Spleen (tissue), 11 donors: Measurements from ENCODE around the gene CPT1B. TPM values are rescaled to one million over a fixed set of nuclear protein-coding genes. Genes with fewer than 3 reads are reported as not detected.
A peak's percentile ranks its signal among the peaks of the same experiment; 100 is the strongest.

Experiments
- DNase-seq: peaks from one replicate; pipeline ENCODE4 v3.0.0-alpha.2; 2020
- H3K27ac ChIP-seq, 8 donors: fragments of 200-600 bp; sonication (generic) in 7 of 8; 1 replicate in 4 of 8; 2 replicates in 4 of 8; pipeline versions ENCODE4 v1.5.0 to v1.8.0; 2016 to 2021; ENCODE audit warnings: inconsistent platforms in 4 of 8, mild to moderate bottlenecking in 4 of 8, moderate library complexity in 1 of 8
- H3K27me3 ChIP-seq, 7 donors: fragments of 200-600 bp; sonication (generic) in 6 of 7; replicated peaks in 1 of 7; 1 replicate in 4 of 7; 2 replicates in 3 of 7; pipeline versions ENCODE4 v1.5.0 to v1.8.0; 2016 to 2021; ENCODE audit warnings: inconsistent platforms in 3 of 7, mild to moderate bottlenecking in 1 of 7
- H3K36me3 ChIP-seq, 6 donors: fragments of 200-600 bp; sonication (generic) in 5 of 6; 1 replicate in 4 of 6; 2 replicates in 2 of 6; pipeline versions ENCODE4 v1.5.0 to v1.8.0; 2016 to 2021; ENCODE audit warnings: inconsistent platforms in 2 of 6
- H3K4me1 ChIP-seq, 6 donors: fragments of 200-600 bp; sonication (generic) in 5 of 6; 1 replicate in 3 of 6; 2 replicates in 3 of 6; pipeline versions ENCODE4 v1.5.0 to v1.8.0; 2016 to 2021; ENCODE audit warnings: inconsistent platforms in 3 of 6
- H3K4me3 ChIP-seq, 8 donors: fragments of 200-600 bp; sonication (generic) in 7 of 8; 1 replicate in 4 of 8; 2 replicates in 4 of 8; pipeline versions ENCODE4 v1.5.0 to v1.8.0; 2016 to 2021; ENCODE audit warnings: inconsistent platforms in 4 of 8, mild to moderate bottlenecking in 4 of 8, moderate library complexity in 2 of 8
- H3K9me3 ChIP-seq, 8 donors: fragments of 200-600 bp; sonication (generic) in 7 of 8; 1 replicate in 4 of 8; 2 replicates in 4 of 8; pipeline versions ENCODE4 v1.5.0 to v1.8.0; 2016 to 2021; ENCODE audit warnings: inconsistent platforms in 4 of 8
- POLR2A ChIP-seq, 3 donors: fragments of 450-650 bp; IDR thresholded peaks; one replicate each; pipeline ENCODE4 v1.5.1; 2017; ENCODE audit warnings: antibody characterized with exemption in 3 of 3, mild to moderate bottlenecking in 1 of 3
- POLR2AphosphoS5 ChIP-seq, 3 donors: sonication (generic); formaldehyde crosslinking; IDR thresholded peaks; one replicate each; pipeline ENCODE4 v1.5.1; 2017; ENCODE audit warnings: antibody characterized with exemption in 3 of 3
- whole genome bisulfite sequencing, 5 donors: extraction: QIAGEN DNeasy Blood & Tissue Kit in 3 of 5; methylation state at CpG; one replicate each; pipeline versions ENCODE4 v1.1.5 to v1.1.7; 2013 to 2018; 5-methylcytosine and 5-hydroxymethylcytosine counted together
- intact Hi-C: fragments of 100-400 bp; cut with DNase I; formaldehyde crosslinking; loops from one replicate; pipeline ENCODE4 v1.15.0; 2023; ENCODE audit warnings: low total_unique reads
- polyA plus RNA-seq, 3 donors: library from polyadenylated mRNA; stranded (reverse); fragments of 200-250 nt; gene quantifications; one replicate each; pipeline ENCODE4 v1.2.1, GENCODE V29; 2013
- total RNA-seq, 7 donors: library from RNA; depleted of rRNA in 3 of 7; stranded (reverse); fragments of >200 nt in 3 of 7; fragmentation: NEBNext Ultra II Directional in 4 of 7; extraction: Animal tissue kit (Norgen Biotek cat#: 25700) in 4 of 7; gene quantifications; one replicate each; pipeline versions ENCODE4 v1.1.0 to v1.2.1, GENCODE V29; 2016 to 2021
- TF ChIP-seq, protein P1 (sequence below), 11 experiments: fragments of 200-600 bp in 7 of 11; fragments of 450-650 bp in 4 of 11; sonication (generic) in 4 of 11; IDR thresholded peaks in 8 of 11; conservative IDR thresholded peaks in 3 of 11; 1 replicate in 7 of 11; 2 replicates in 4 of 11; pipeline versions ENCODE4 v1.4.0 to v1.8.0; 2016 to 2021; ENCODE audit warnings: antibody characterized with exemption in 11 of 11, inconsistent platforms in 4 of 11, mild to moderate bottlenecking in 1 of 11
- donor health status: healthy with polysubstance abuse.
- donor health status: DM: no; HTN: no; CAD: no; lungs with moderate emphysema.
- donor health status: DM: no; HTN: no; CAD: no.
- donor health status: Bipolar disorder and iron deficiency.
- donor health status: healthy.
- donor health status: DM: no; HTN: no; CAD: no.
- donor health status: DM: yes; HTN: yes; CAD: no.

CPT1B gene
- total and polyA plus RNA-seq, 10 donors, result 23.6 to 55.3 (median 34.3) TPM

DNA sequence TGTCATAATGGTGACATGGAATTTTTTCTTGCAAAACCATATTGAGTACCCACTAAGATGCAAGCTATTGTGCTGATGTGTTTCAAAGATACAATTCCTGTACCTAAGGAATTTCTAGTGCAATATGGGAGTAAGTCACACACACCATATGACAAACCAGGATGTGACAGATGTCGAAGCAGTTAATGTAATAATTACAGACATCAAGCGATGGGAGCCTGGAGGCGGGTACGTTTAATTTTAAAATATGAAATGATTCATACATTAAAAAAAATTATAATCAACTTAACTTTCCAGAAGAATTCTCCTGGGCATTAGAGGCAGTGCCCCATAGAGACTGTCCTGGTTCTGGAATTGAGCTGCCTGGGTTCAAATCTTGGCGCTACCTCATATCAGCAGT, 21.5 kb downstream of the CPT1B start:
- TF ChIP-seq, protein P1, sequence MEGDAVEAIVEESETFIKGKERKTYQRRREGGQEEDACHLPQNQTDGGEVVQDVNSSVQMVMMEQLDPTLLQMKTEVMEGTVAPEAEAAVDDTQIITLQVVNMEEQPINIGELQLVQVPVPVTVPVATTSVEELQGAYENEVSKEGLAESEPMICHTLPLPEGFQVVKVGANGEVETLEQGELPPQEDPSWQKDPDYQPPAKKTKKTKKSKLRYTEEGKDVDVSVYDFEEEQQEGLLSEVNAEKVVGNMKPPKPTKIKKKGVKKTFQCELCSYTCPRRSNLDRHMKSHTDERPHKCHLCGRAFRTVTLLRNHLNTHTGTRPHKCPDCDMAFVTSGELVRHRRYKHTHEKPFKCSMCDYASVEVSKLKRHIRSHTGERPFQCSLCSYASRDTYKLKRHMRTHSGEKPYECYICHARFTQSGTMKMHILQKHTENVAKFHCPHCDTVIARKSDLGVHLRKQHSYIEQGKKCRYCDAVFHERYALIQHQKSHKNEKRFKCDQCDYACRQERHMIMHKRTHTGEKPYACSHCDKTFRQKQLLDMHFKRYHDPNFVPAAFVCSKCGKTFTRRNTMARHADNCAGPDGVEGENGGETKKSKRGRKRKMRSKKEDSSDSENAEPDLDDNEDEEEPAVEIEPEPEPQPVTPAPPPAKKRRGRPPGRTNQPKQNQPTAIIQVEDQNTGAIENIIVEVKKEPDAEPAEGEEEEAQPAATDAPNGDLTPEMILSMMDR (IDR thresholded peaks at IDR 0.05 in 8 of 11, conservative IDR thresholded peaks at IDR 0.05 in 3 of 11), result no peak
- TF ChIP-seq POLR2A (IDR thresholded peaks at IDR 0.05) (no peak), POLR2AphosphoS5 (IDR thresholded peaks at IDR 0.05) (no peak)
- H3K4me3 ChIP-seq, result no peak overlapping the region
- H3K9me3 ChIP-seq, result no peaks in the 10 kb centered on the region
- no peak for DNase-seq
- no peaks in the 10 kb centered on the region for H3K27me3 ChIP-seq
- 85 to 93% (median 87%) methylated on average over 5 of the region's 5 CpGs for WGBS, 5 donors
- no peaks in the 10 kb centered on the region for H3K4me1 ChIP-seq
- H3K27ac ChIP-seq, result no peak overlapping the region
- intact Hi-C loops, result no loop called here
- H3K36me3 ChIP-seq, result no peaks in the 10 kb centered on the region

DNA sequence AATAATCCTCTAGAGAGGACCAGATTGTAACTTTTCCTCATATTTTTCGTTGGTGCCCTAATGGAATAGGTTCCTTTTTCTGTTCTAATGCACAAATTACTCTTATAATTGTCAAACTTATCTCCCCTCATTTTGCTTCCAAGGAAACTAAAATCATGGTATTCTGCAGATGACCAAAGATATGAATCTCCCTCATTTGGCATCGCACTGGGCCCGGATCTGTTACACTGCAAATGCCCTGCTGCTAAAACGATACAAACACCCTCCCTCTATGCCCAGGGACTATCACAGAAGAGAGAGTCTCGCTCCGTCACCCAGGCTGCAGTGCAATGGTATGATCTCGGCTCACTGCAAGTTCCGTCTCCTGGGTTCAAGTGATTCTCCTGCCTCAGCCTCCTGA, 24.9 kb downstream of the CPT1B start:
- intact Hi-C loops, result no loop called here
- H3K9me3 ChIP-seq, result no peaks in the 10 kb centered on the region
- DNase-seq, result no peak
- 78 to 95% (median 83%) methylated on average over 8 of the region's 8 CpGs for WGBS, 5 donors
- TF ChIP-seq, protein P1 (IDR thresholded peaks at IDR 0.05 in 8 of 11, conservative IDR thresholded peaks at IDR 0.05 in 3 of 11), result no peak
- TF ChIP-seq POLR2A (IDR thresholded peaks at IDR 0.05) (no peak), POLR2AphosphoS5 (IDR thresholded peaks at IDR 0.05) (no peak)
- H3K4me3 ChIP-seq, result no peak overlapping the region
- no peaks in the 10 kb centered on the region for H3K36me3 ChIP-seq
- H3K27ac ChIP-seq, result no peak overlapping the region
- peaks cover 8 to 27% (median 19%) of the 10 kb centered on the region in 6 donors for H3K4me1 ChIP-seq
- peaks cover 0 to 15% (median 8%) of the 10 kb centered on the region in 7 donors for H3K27me3 ChIP-seq

DNA sequence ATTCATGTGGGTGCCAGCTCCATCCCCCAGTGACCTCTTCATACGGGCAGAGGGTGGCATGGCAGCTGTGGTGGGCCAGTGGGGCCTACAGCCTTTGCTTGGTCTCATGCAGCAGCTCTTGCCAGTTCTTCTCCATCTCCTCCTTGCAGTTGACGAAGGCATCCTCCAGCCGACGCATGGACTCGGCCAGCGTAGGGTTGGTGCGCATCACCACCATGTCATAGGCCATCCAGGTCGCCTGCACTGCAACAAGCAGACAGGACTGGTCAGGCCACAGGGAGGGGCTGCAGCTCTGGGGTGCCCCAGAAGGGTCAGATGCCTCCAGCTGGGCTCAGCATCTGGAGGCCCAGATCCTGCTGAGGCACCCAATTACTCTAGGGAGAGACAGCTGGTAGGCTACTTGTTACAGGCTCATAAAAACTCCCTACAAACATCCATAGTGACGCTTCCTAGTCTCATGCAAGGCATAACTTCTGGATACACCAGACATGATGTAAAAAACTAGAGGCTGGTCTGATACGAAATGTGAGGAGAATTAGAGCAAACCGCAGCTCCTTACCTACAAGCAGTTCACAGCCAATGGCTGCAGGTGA, 27.0 kb downstream of the CPT1B start:
- Histone ChIP-seq H3K27me3 (peaks cover 0 to 31% (median 14%) of the 10 kb centered on the region in 7 donors), H3K4me1 (peaks cover 10 to 46% (median 29%) of the 10 kb centered on the region in 6 donors), H3K27ac (no peak overlapping the region), H3K36me3 (no peaks in the 10 kb centered on the region), H3K9me3 (no peaks in the 10 kb centered on the region), H3K4me3 (no peak overlapping the region)
- WGBS, 5 donors, result 94 to 96% (median 95%) methylated on average over 10 to 11 of the region's 11 CpGs
- intact Hi-C loops, result no loop called here
- peak; percentile 73 for DNase-seq
- TF ChIP-seq POLR2AphosphoS5 (IDR thresholded peaks at IDR 0.05) (no peak), POLR2A (IDR thresholded peaks at IDR 0.05) (no peak)
- TF ChIP-seq, protein P1 (IDR thresholded peaks at IDR 0.05 in 8 of 11, conservative IDR thresholded peaks at IDR 0.05 in 3 of 11), result no peak

DNA sequence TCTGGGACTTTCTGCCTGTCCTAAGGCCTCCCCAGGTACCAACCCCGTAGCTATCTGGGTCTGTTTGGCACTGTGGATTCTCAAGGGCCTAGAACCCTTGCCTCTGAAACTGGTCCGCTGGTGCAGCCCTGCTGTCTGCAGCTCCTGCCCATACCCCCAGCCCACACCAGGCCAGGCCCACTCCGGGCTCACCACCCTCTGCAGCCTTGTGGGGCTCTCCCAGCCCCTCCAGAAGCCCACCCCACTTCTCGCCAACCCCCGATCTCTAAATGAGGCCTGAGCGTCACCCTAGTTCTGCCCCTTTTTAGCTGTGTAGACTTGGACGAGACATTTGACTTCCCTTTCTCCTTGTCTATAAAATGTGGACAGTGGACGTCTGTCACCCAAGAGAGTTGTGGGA, 27.8 kb downstream of the CPT1B start:
- intact Hi-C loops, result no loop called here
- WGBS, 5 donors, result 90 to 97% (median 92%) methylated on average over 7 to 8 of the region's 8 CpGs

More for the DNA sequence above, 27.8 kb downstream of the CPT1B start:
- Histone ChIP-seq H3K27ac (no peak overlapping the region), H3K9me3 (no peaks in the 10 kb centered on the region), H3K36me3 (no peaks in the 10 kb centered on the region), H3K27me3 (peaks cover 0 to 34% (median 14%) of the 10 kb centered on the region in 7 donors), H3K4me1 (peaks cover 10 to 55% (median 34%) of the 10 kb centered on the region in 6 donors), H3K4me3 (no peak overlapping the region)
- TF ChIP-seq POLR2AphosphoS5 (IDR thresholded peaks at IDR 0.05) (no peak), POLR2A (IDR thresholded peaks at IDR 0.05) (no peak)
- TF ChIP-seq, protein P1 (IDR thresholded peaks at IDR 0.05 in 8 of 11, conservative IDR thresholded peaks at IDR 0.05 in 3 of 11), result no peak
- DNase-seq, result peak; percentile 74
